Stimulated activated CD8-positive, alpha-beta memory T cell treated with anti-CD3 and anti-CD28 coated beads, Interleukin-7, amount 100 ng/mL, for 4 hours (primary cell): Measurements from ENCODE around the gene OR2S2.
"Not testable (repeated sequence)": the region's sequence is repeated elsewhere in the genome, so short reads cannot be mapped to it uniquely, and the experiment has no call there.

ENCODE experiments used
- DNase-seq, 2 donors: peaks; one replicate each; pipeline ENCODE4 v3.0.0-alpha.2; 2020; ENCODE audit warnings: low read depth in 2 of 2

Gene OR2S2, protein sequence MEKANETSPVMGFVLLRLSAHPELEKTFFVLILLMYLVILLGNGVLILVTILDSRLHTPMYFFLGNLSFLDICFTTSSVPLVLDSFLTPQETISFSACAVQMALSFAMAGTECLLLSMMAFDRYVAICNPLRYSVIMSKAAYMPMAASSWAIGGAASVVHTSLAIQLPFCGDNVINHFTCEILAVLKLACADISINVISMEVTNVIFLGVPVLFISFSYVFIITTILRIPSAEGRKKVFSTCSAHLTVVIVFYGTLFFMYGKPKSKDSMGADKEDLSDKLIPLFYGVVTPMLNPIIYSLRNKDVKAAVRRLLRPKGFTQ

DNA sequence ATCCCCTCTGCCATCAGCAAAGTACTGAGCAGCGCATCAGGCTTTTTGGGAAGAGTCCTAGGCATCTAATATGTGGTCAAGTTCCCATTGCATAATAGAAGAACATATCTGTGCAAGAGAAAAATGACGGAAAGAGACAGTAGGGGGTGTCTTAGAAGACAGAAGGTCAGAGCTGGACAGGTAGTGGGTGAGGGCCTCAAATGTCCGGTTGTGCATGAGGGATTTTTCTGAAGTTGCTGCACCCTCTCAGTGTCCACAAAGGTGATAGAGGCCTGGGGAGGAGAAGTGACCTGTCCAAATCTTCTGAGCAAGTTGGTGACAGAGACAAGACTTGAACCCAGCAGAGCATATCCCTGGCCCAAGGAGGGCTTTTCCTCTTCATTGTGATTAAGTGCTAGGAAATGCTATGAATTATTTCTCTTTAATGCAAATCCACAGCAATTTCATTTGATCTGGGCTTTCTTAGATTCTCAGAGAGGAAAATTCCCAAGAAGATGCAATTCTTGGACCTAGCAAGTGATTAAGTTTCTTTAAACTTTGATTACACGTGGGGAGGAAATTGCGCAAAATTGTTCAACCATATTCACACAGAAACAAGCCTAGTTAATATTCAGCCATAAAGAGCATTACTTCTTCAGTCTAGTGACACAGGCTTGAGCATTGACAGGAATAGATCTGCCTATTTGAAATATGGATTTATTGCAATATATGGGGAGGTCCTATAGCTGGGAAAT lies at the start of gene OR2S2:
TSS of gene OR2S2 (minus strand) at position 51 of the 734 bp plus-strand sequence. CDS start 56 bp downstream, outside the sequence.
- DNase-seq, result no peak

DNA sequence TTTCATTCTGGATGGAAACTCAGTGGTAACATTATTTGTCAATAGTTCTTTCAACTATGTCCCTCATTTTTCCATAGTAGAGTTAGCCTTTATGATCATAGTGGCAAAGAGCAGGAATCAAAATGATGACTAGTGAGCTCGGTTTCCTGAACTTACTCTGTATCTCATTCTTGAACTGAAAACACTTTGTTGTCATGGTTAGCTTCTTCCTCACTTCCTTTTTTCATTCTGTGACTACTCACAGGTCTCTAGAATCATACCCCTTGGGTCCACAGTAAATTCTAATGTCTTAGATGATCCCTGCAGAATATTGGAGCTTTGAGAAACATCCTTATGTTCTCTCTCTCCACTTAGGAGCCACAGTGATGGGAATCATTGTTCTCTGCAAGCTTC lies 49.4 kb upstream of the OR2S2 start:
- no peak for DNase-seq

DNA sequence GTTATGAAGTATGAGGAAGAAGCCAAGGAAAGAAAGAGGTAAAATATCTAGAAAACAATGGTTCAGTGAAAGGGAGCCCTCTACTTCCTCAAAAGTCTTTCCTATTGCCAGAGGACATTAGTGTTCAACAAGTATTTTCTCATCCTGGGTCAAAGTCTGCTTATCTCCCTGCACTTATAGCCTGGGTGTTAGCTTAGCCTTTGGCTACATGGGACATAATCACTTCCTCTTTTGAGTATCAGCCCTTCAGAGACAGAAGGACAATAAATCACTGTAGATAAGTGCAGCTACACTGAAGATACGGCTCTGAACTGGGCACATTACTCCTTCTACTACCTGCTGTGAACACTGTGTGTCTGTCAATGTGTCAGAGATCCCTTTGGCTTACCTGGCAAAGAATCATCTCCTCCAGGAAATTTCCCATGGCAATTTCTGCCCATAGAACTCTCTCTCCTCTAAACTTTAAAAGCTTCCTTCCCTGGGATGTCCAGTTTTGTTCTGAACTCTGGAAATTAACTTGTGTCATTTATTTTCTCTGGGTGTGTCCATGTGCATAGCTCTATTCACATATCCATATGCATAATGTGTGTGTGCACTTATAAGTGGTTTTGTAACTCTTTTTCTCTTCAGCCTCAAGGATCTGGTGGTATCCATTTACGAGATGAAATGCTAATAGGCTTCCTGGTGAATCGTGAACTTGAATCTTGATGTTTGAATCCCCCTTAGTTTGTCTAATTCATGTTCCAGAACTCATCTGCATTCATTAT lies 48.8 kb upstream of the OR2S2 start:
- DNase-seq, result no peak

DNA sequence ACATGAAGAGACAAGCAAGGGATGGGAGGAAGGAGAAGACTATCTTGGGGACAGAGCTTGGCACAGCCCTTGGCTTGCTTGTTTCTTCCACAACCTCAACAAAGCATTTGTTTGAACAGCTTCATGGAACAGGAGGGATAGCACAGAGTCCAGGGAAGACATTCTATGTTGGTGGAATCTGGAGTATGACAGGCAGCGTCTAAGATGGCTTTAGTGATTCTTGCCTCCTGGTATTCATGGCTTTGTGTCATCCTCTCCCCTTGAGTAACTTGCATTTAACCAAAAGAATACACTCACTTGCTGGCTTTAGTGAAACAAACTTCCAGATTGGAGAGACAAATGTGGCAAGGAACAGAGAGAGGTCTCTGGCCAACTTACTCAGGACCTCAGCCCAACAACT lies 47.9 kb upstream of the OR2S2 start:
- no peak for DNase-seq

DNA sequence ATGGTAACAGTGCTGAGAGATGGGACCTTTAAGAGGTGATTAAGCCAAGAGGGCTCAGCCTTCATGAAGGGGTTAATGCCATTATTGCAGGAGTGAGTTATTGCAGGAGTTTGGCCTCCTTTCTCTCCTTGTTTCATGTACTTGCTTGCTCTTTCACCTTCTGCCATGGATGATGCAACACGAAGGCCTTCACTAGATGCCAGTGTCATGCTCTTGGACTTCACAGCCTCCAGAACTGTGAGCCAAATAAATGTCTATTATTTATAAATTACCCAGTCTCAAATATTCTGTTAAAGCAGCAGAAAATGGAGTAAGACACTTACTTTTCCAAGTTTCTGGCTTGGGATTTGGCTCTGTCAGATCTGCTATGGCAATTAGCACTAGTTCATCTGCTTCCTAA lies 40.4 kb upstream of the OR2S2 start:
- no peak for DNase-seq

DNA sequence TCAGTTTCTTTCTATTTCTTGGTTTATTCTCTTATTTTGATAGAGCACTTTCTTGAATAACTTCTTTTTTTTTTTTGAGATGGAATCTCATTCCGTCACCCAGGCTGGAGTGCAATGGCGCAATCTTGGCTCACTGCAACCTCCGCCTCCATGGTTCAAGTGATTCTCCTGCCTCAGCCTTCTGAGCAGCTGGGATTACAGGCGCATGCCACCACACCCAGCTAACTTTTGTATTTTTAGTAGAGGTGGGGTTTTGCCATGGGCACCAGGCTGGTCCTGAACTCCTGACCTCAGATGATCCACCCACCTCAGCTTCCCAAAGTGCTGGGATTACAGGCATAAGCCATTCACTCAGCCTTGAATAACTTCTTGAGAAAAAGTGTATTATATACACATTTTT lies 39.1 kb upstream of the OR2S2 start:
- DNase-seq, result not testable (repeated sequence)

DNA sequence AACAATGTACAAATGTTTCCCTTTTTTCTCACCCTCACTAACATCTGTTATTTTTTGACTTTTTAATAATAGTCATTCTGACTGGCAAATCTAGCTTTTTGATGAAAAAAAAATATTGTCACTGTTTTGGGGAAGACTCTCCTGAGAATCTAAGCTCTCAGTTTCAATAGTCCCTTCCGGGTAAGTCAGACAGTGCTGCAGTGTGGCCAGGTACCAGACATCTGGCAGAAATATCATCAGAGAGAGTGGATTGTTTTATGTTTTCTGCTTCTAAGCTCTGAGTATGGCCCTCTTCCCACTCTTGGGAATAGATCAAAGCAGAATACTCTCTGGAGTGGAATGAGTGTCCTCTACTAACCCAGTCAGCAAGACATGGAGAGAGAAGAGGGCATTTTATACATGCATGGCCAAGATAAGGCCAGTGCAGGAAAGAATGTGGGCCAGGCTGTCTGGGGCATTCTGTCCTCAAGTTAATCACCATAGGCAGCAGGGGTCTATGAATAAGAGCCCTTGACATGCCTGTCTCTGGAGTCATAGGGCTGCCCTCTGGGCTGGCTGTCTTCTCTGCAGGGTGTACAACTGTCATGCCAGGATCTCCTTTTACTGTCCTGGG lies 38.5 kb upstream of the OR2S2 start:
- no peak for DNase-seq

DNA sequence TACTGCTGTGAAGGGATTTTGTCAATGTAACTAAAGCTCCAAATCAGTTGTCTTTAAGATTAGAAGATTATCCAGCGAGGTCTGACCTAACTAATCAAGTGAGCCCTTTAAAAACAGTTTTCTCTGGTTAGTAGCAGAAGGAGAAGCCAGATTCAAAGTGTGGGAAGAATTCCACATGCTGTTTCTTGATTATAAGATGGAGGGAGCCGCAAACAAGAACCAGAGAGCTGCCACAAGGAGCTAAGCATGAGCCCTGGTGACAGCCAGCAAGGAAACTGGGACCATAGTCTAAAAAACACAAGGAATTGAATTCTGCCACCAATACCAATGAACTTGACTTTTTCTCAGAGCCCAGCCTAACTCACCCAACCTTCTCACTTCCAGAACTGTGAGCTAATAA lies 37.0 kb upstream of the OR2S2 start:
- no peak for DNase-seq

DNA sequence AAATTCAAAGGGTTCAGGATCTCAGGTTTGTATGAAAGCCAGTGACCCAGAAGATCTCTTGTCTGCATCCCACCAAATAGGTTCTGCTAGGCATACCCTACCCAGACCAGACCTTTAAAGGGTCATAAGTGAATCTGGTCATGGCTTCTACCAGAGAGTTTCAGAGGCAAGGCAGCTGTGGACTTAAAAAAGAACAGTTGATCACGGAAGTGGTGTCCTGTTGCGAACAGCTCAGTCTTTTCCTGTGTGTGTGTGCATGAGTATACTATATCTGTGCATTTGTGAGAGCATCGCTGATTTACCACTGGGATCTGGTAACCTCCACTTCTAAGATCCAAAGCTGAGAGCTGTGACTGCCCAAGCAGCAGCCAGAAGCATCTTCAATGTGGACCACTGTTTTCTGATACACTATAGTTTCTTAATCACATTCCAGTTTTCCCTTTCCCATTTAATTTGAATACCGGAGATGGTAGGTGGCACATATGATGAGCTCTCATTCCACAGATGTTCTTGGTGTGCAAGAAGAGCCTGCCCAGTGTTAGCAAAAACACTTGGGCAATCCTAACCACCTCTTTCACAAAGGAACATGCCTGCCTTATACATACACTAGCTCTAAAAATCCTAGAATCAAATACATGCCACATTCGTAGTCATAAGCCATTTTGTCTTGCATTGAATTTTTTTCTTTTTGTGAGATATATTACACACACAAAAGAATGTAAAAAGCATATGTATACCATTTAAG lies 36.2 kb upstream of the OR2S2 start:
- DNase-seq, result no peak

DNA sequence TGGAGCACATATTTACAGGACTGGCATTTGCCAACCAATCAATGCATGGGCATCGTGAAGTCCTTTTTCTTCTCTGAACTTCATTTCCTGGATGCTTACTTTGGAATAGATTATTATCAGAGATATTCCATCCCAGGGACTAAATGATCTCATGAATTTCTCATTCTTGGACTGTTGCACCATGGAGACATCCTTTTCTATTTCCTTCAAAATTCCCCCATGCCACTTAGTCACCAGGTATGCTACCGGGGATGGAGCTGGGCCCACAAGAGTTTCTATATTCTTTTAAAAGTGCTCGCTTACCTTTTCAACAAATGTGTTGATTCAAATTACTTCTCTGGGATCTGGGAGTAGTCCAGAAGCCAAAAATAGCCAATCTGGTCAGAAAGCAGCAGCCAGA lies 35.2 kb upstream of the OR2S2 start:
- not testable (repeated sequence) for DNase-seq

DNA sequence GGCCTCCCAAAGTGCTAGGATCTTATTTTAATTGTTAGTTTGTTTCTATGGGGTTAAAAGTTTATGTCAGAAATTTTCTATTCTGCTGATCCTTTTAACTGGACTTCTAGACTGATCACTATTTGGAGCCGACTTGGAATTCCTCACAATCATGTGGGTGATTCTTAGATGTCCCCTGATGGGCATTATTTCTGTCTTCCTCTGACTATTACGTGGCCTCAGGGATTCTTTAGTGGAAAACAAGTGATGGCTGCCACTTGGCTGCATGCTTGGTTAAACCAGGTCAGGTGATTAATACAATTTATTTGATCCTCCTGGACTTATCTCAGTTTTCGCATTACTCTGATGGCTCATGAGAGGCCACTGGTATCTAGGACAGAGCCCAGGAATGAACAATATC lies 32.2 kb upstream of the OR2S2 start:
- DNase-seq, result no peak

DNA sequence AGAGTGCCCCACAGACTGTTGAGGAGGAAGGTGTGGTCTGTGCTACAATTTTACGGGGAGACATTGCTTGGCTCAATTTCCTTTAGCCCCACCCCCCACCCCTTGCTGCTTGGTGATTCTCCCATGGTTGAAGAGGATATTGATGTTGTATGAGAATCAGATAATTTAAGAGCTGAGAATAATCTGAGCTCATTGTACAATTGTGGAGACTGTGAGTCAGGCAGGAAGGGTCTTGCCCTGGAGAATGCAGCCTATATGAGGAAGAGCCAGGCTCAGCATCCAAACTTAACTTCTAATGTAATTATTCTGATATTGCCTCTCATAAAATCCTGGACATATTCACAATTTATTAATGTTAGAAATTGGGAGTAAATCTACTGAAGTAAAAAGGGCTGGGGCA lies 26.1 kb upstream of the OR2S2 start:
- no peak for DNase-seq

DNA sequence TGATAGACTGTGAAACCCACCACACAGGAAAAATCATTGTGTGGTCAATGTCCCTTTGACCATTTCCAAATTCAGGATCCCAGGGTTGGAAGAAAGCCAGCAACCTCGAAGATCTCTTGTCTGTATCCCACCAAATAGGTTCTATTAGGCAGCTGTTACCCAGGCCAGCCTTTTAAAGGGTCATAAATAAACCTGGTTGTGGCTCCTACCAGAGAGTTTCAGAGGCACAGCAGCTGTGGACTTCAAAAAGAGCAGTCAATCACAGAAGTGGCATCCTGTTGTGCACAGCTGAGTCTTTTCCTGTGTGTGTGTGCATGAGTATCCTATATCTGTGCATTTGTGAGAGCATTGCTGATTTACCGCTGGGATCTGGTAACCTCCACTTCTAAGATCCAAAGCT lies 23.7 kb upstream of the OR2S2 start:
- no peak for DNase-seq

DNA sequence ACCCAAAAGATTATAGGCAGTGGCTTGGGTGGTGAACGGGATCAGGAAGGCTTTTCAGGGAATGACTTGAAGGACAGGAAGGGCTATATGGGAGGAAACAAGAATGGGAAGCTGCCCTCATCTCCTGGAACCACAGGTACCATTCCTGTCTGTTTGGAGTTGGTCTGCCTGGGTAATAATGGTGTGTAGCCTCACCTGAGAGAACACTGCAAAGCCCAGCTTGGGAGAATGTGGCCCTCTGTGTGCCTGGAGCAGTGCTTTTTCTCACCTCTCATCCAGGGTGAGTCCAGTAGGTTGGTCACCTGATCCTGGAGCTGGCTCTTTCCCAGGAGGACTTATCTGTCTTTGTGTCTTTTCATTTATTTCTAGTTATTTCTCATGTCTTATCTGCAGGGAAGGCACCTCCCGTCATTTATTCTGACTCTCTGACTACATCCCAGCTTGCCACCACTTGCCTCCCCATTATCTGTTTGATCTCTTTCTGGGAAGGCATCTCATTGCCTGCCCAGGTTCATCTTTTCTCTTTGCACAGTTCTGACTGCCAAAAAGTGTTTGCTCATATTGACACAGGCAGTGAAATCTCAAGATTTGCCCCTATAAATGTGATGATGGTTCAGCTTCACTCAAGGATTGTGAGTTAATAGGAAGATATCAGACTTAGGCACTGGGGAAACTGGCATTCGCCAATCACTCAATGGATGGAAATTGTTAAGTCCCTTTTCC lies 22.5 kb upstream of the OR2S2 start:
- no peak for DNase-seq

DNA sequence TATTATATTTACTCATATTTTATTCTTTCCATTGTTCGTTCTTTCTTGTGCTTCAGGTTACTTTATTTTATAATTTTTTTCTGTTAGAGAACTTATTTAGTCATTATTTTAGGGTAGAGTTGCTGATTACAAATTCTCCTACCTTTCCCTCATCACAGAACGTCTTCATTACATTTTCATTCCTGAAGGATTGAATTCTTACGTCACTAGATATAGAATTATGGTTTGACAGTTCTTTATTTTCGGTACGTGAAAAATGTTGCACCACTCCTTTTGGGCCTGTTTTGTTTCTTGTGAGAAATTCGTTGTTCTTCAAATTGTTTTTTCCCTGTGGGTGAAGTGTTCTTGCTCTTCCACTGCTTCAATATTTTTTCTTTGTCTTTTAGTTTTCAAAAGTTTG lies 20.8 kb upstream of the OR2S2 start:
- DNase-seq, result no peak

DNA sequence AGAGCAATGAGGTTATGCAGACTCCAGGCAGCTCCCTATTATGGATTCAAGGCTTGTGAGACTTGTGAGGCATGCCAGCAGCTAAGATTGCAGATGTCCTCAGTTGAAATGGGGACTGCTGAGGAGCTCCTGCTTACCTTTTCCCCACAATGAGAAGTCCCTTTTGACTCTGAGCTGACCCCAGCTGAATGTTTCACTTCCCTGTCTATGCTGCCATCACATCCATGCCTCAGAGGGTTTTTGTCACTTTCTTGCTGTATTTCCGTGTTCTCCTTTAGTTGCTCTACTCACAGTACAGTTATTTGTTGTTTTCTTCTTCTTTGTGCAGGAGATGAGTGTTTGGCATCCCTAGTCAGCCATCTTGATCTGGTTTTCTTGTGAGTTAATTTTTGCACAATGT lies 18.8 kb upstream of the OR2S2 start:
- DNase-seq, result no peak

DNA sequence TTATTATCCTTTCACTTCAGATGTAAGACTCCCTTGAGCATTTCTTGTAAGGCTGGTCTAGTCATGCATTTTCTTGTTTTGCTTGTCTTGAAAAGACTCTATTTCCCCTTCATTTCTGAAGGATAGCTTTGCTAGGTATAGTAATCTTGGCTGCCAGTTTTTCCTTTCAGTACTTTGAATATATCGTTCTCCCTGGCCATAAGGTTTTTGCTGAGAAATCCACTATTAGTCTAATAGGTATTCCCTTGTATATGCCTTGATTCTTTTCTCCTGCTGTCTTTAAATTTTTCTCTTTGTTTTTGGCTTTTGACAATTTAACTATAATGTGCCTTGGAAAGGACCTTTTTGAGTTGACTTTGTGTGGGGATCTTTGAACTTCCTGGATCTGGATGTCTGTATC lies 16.8 kb upstream of the OR2S2 start:
- no peak for DNase-seq

DNA sequence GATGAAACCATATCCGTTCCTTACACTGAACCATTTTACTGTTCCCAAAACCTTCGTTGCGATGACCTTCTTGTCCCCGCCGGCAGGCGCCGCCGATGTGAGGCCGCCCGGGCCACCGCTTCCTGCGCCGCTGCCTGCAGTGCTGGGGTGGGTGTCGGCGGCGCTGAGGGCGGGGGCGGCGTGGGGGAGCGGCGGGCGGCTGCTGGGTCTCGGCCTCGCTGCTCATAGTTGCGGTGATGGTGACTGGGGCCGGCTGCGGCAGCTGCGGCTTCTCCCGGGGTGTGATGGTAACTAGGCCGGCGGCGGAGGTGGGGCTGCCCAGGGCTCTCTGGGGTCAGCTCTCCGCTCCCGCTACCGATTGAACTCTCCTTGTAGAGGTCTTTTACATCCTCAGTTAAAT lies 14.1 kb upstream of the OR2S2 start:
- peak; percentile 11 to 45 for DNase-seq

DNA sequence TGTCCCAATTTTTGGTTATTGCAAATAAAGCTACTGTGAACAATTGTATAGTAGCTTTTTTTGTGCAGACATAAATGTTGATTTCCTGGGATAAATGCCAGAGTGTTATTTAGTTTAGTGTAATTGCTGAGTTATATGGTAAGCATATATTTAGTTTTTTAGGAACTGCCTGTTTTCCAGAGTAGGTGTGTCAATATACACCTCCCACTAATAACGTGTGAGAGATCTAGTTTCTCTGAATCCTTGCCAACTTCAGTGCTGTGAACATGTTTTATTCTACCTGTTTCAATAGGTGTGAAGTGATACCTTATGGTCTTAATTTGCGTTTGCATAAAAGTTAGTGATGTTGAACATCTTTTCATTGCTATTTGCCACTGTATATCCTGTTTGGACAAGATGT lies 9.1 kb upstream of the OR2S2 start:
- DNase-seq, result no peak

DNA sequence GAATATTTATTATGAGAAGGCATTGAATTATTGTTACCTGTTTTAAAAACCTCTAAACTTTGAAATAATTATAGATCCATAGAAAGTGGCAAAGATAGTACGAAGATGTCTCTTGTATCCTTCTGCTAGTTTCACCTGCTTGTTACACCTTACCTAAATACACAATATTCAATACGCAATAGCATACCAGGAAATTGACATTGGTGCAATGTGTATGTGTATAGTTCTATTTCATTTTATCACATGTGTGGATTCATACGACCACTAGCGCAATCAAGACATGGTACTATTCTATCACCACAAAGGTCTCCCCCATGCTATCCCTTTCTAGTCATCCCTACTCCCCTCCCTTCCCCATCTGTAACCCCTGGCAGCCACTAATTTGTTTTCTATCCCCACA lies 8.5 kb upstream of the OR2S2 start:
- no peak for DNase-seq

DNA sequence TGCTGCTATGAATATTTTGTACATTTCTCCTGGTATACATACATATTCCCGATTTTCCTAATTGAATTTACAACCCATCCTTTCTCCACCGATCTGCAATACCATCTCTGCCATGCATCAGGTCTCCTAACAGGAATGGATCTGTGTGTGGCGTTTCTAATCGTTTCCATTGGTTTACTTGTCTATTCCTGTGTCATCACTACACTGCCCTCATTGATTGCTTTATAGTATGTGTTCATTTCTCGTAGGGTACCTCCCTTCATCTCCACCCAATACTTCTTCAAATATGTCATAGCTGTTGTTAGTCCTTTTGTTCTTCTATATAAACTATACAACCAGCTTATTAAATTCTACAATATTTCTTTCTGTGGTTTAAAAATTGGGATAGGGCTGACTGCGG lies 7.1 kb upstream of the OR2S2 start:
- DNase-seq, result no peak
